Parathyroid adenoma (tissue), 2 donors: Measurements from ENCODE around the gene EPC2.

Source experiments
- H2AFZ ChIP-seq: fragments of 300-600 bp; sonication (generic); one replicate; pipeline ENCODE4 v1.7.0; 2017; ENCODE audit warnings: antibody characterized with exemption, mild to moderate bottlenecking
- H3K27ac ChIP-seq: fragments of 300-600 bp; sonication (generic); one replicate; pipeline ENCODE4 v1.7.0; 2017
- H3K27me3 ChIP-seq: fragments of 300-600 bp; sonication (generic); one replicate; pipeline ENCODE4 v1.7.0; 2017; ENCODE audit warnings: low read length; ENCODE audit not compliant: control insufficient read depth, insufficient read depth
- H3K36me3 ChIP-seq: fragments of 300-600 bp; sonication (generic); one replicate; pipeline ENCODE4 v1.7.0; 2017; ENCODE audit warnings: low read length; ENCODE audit not compliant: control insufficient read depth, insufficient read depth
- H3K4me1 ChIP-seq: fragments of 300-600 bp; sonication (generic); one replicate; pipeline ENCODE4 v1.7.0; 2017; ENCODE audit warnings: control low read depth
- H3K4me2 ChIP-seq: fragments of 300-600 bp; sonication (generic); one replicate; pipeline ENCODE4 v1.7.0; 2017; ENCODE audit warnings: low read length
- H3K4me3 ChIP-seq: fragments of 300-600 bp; sonication (generic); one replicate; pipeline ENCODE4 v1.7.0; 2017; ENCODE audit warnings: low read depth, low read length
- H3K79me2 ChIP-seq: fragments of 300-600 bp; sonication (generic); one replicate; pipeline ENCODE4 v1.7.0; 2017; ENCODE audit warnings: control low read depth
- H3K9ac ChIP-seq: fragments of 300-600 bp; sonication (generic); one replicate; pipeline ENCODE4 v1.7.0; 2017; ENCODE audit warnings: mild to moderate bottlenecking
- H3K9me3 ChIP-seq: fragments of 300-600 bp; sonication (generic); one replicate; pipeline ENCODE4 v1.7.0; 2017; ENCODE audit warnings: low read length; ENCODE audit not compliant: control insufficient read depth
- CTCF ChIP-seq: fragments of 300-600 bp; sonication (generic); IDR thresholded peaks from one replicate; pipeline ENCODE4 v1.7.0; 2017; ENCODE audit warnings: antibody characterized with exemption, mild to moderate bottlenecking
- donor health status: primary hyperparathyroidism.

EPC2 gene

GRCh38 chr2:148619560-148620195, 24.9 kb upstream of the EPC2 start:
- H3K4me1 ChIP-seq, result no peaks in the 10 kb centered on the region
- no peak overlapping the region for H3K27ac ChIP-seq
- no peak overlapping the region for H2AFZ ChIP-seq
- no peaks in the 10 kb centered on the region for H3K36me3 ChIP-seq
- H3K9ac ChIP-seq, result no peak overlapping the region
- H3K27me3 ChIP-seq, result no peaks in the 10 kb centered on the region
- H3K4me3 ChIP-seq, result no peak overlapping the region
- no peak for TF ChIP-seq CTCF
- no peaks in the 10 kb centered on the region for H3K79me2 ChIP-seq
- H3K9me3 ChIP-seq, result no peaks in the 10 kb centered on the region
- H3K4me2 ChIP-seq, result no peak overlapping the region

GRCh38 chr2:148622366-148622765, 22.2 kb upstream of the EPC2 start:
- Histone ChIP-seq H3K79me2 (no peaks in the 10 kb centered on the region), H3K36me3 (no peaks in the 10 kb centered on the region), H3K9ac (no peak overlapping the region), H3K9me3 (no peaks in the 10 kb centered on the region), H2AFZ (no peak overlapping the region), H3K27ac (no peak overlapping the region), H3K4me2 (no peak overlapping the region), H3K4me3 (no peak overlapping the region), H3K4me1 (no peaks in the 10 kb centered on the region), H3K27me3 (no peaks in the 10 kb centered on the region)
- TF ChIP-seq CTCF, result no peak

GRCh38 chr2:148623086-148623485, 21.5 kb upstream of the EPC2 start:
- H3K4me1 ChIP-seq, result no peaks in the 10 kb centered on the region
- TF ChIP-seq CTCF, result no peak

GRCh38 chr2:148627224-148627623, 17.3 kb upstream of the EPC2 start:
- Histone ChIP-seq H2AFZ (no peak overlapping the region), H3K4me2 (no peak overlapping the region), H3K9ac (no peak overlapping the region), H3K9me3 (no peaks in the 10 kb centered on the region), H3K36me3 (no peaks in the 10 kb centered on the region), H3K79me2 (no peaks in the 10 kb centered on the region), H3K27ac (no peak overlapping the region), H3K27me3 (no peaks in the 10 kb centered on the region), H3K4me3 (no peak overlapping the region), H3K4me1 (no peaks in the 10 kb centered on the region)
- TF ChIP-seq CTCF, result no peak

More at GRCh38 chr2:148623086-148623485, 21.5 kb upstream of the EPC2 start:
- Histone ChIP-seq H3K27me3 (no peaks in the 10 kb centered on the region), H3K79me2 (no peaks in the 10 kb centered on the region), H3K36me3 (no peaks in the 10 kb centered on the region), H2AFZ (no peak overlapping the region), H3K27ac (no peak overlapping the region), H3K9ac (no peak overlapping the region), H3K4me2 (no peak overlapping the region), H3K4me3 (no peak overlapping the region), H3K9me3 (no peaks in the 10 kb centered on the region)

GRCh38 chr2:148634749-148635148, 9.8 kb upstream of the EPC2 start:
- Histone ChIP-seq H3K36me3 (no peaks in the 10 kb centered on the region), H2AFZ (no peak overlapping the region), H3K79me2 (no peaks in the 10 kb centered on the region), H3K4me1 (no peaks in the 10 kb centered on the region), H3K9me3 (no peaks in the 10 kb centered on the region), H3K9ac (no peak overlapping the region), H3K4me3 (no peak overlapping the region), H3K27me3 (no peaks in the 10 kb centered on the region), H3K4me2 (no peak overlapping the region), H3K27ac (no peak overlapping the region)
- no peak for TF ChIP-seq CTCF
